CD4-positive, alpha-beta memory T cell (primary cell): Measurements from ENCODE around the gene EXOC1L. TPM values are rescaled to one million over a fixed set of nuclear protein-coding genes. Genes with fewer than 3 reads are reported as not detected.

Experiments
- CTCF ChIA-PET: fragments of 350-600 bp; sonication (Branson Sonifier 250); formaldehyde crosslinking; loops from one replicate; lab custom pipeline; 2021; ENCODE audit warnings: inconsistent platforms; ENCODE audit not compliant: partially characterized antibody; lab: Charles Lee
- POLR2A ChIA-PET: fragments of 350-600 bp; sonication (Branson Sonifier 250); formaldehyde crosslinking; loops from one replicate; lab custom pipeline; 2021; ENCODE audit not compliant: partially characterized antibody; lab: Charles Lee
- DNase-seq, 5 donors: peaks; one replicate each; pipeline versions ENCODE4 v3.0.0 to v3.0.0-alpha.2; 2020 to 2022; ENCODE audit warnings: mixed read lengths in 1 of 5
- H3K27ac ChIP-seq: one replicate; pipeline ENCODE4 v1.7.0; 2013; ENCODE audit warnings: low read depth, low read length
- H3K27me3 ChIP-seq: 2 replicates; pipeline ENCODE4 v1.7.0; 2013; ENCODE audit warnings: mild to moderate bottlenecking, low read length, moderate library complexity; ENCODE audit not compliant: insufficient read depth
- H3K36me3 ChIP-seq: 2 replicates; pipeline ENCODE4 v1.7.0; 2013; ENCODE audit warnings: mild to moderate bottlenecking, low read length, moderate library complexity; ENCODE audit not compliant: insufficient read depth
- H3K4me1 ChIP-seq: 2 replicates; pipeline ENCODE4 v1.7.0; 2013; ENCODE audit warnings: mild to moderate bottlenecking, low read length, moderate library complexity; ENCODE audit not compliant: insufficient read depth
- H3K4me3 ChIP-seq, 2 donors: one replicate each; pipeline ENCODE4 v1.7.0; 2013; ENCODE audit warnings: low read length in 2 of 2, mild to moderate bottlenecking in 1 of 2
- H3K9me3 ChIP-seq, 2 donors: one replicate each; pipeline ENCODE4 v1.7.0; 2013; ENCODE audit warnings: low read length in 2 of 2, control low read depth in 1 of 2; ENCODE audit not compliant: control insufficient read depth in 1 of 2
- H3K27ac Mint-ChIP-seq, 7 donors: one replicate each; pipeline ENCODE4 v1.8.0; 2020 to 2021; ENCODE audit warnings: mixed read lengths in 7 of 7, mild to moderate bottlenecking in 6 of 7, inconsistent platforms in 3 of 7, moderate library complexity in 3 of 7
- H3K27me3 Mint-ChIP-seq, 2 donors: one replicate each; pipeline ENCODE4 v1.8.0; 2020 to 2021; ENCODE audit warnings: mixed read lengths in 2 of 2
- H3K36me3 Mint-ChIP-seq, 2 donors: one replicate each; pipeline ENCODE4 v1.8.0; 2020 to 2021; ENCODE audit warnings: mixed read lengths in 2 of 2, inconsistent platforms in 1 of 2, mild to moderate bottlenecking in 1 of 2
- H3K4me1 Mint-ChIP-seq, 4 donors: one replicate each; pipeline ENCODE4 v1.8.0; 2020 to 2021; ENCODE audit warnings: mixed read lengths in 4 of 4, mild to moderate bottlenecking in 1 of 4
- H3K4me3 Mint-ChIP-seq, 8 donors: one replicate each; pipeline ENCODE4 v1.8.0; 2020 to 2021; ENCODE audit warnings: mixed read lengths in 8 of 8, mild to moderate bottlenecking in 7 of 8, moderate library complexity in 6 of 8, inconsistent platforms in 3 of 8
- H3K9me3 Mint-ChIP-seq, 8 donors: one replicate each; pipeline ENCODE4 v1.8.0; 2020 to 2021; ENCODE audit warnings: mixed read lengths in 8 of 8, mild to moderate bottlenecking in 5 of 8, inconsistent platforms in 3 of 8, moderate library complexity in 1 of 8
- intact Hi-C: fragments of 100-400 bp; cut with micrococcal nuclease; formaldehyde crosslinking; loops from one replicate; pipeline ENCODE4 v1.15.1; 2023
- polyA plus RNA-seq, 2 donors: library from polyadenylated mRNA; unstranded; fragments of 300-500 nt; fragmentation: Illumina TruSeq; gene quantifications; one replicate each; pipeline ENCODE4 v1.2.3, GENCODE V29; 2021
- total RNA-seq, 2 experiments: library from RNA; stranded (reverse); gene quantifications; one replicate each; pipeline ENCODE4 v1.2.3, GENCODE V29; 2021

Gene EXOC1L
- total and polyA plus RNA-seq, 4 experiments from 2014 or later: not detected

GRCh38 chr4:55793479-55793878 lies 26.1 kb upstream of the EXOC1L start:
- peaks cover 21 to 37% of the 10 kb centered on the region in 2 donors for H3K27me3 Mint-ChIP-seq
- Histone ChIP-seq H3K27ac (no peak overlapping the region), H3K27me3 (peaks cover 6% of the 10 kb centered on the region), H3K36me3 (no peaks in the 10 kb centered on the region), H3K4me1 (no peaks in the 10 kb centered on the region), H3K4me3 (no peak overlapping the region), H3K9me3 (no peaks in the 10 kb centered on the region)
- DNase-seq: no peak
- POLR2A ChIA-PET: no interaction called here
- H3K4me3 Mint-ChIP-seq: no peak overlapping the region
- CTCF ChIA-PET: no interaction called here
- H3K4me1 Mint-ChIP-seq: peaks cover 0 to 4% (median 0%) of the 10 kb centered on the region in 4 donors
- peaks cover 0 to 2% (median 0%) of the 10 kb centered on the region in 8 donors for H3K9me3 Mint-ChIP-seq
- intact Hi-C loops: no loop called here
- H3K36me3 Mint-ChIP-seq: no peaks in the 10 kb centered on the region
- no peak overlapping the region for H3K27ac Mint-ChIP-seq

GRCh38 chr4:55794053-55794452 lies 25.5 kb upstream of the EXOC1L start:
- Histone ChIP-seq H3K4me1 (no peaks in the 10 kb centered on the region), H3K4me3 (no peak overlapping the region), H3K27me3 (peaks cover 6% of the 10 kb centered on the region), H3K9me3 (no peaks in the 10 kb centered on the region), H3K27ac (no peak overlapping the region), H3K36me3 (no peaks in the 10 kb centered on the region)
- H3K4me1 Mint-ChIP-seq: peaks cover 0 to 4% (median 0%) of the 10 kb centered on the region in 4 donors
- intact Hi-C loops: no loop called here
- H3K4me3 Mint-ChIP-seq: no peak overlapping the region
- ChIA-PET CTCF (interaction anchor here (0.8 kb wide), 1 partner anchor 449 kb away, joined by 3 read pairs; the partner anchor contains the start of gene SRD5A3), POLR2A (no interaction called here)
- peaks cover 21 to 35% of the 10 kb centered on the region in 2 donors for H3K27me3 Mint-ChIP-seq
- H3K9me3 Mint-ChIP-seq: peaks cover 0 to 1% (median 0%) of the 10 kb centered on the region in 8 donors
- no peak for DNase-seq
- no peak overlapping the region for H3K27ac Mint-ChIP-seq
- no peaks in the 10 kb centered on the region for H3K36me3 Mint-ChIP-seq

- H3K27me3 Mint-ChIP-seq: peaks cover 21 to 30% of the 10 kb centered on the region in 2 donors
- Histone ChIP-seq H3K27me3 (peaks cover 6% of the 10 kb centered on the region), H3K27ac (no peak overlapping the region), H3K9me3 (no peaks in the 10 kb centered on the region), H3K4me3 (no peak overlapping the region), H3K36me3 (no peaks in the 10 kb centered on the region), H3K4me1 (no peaks in the 10 kb centered on the region)
- CTCF ChIA-PET: no interaction called here
- DNase-seq: no peak
- no peak overlapping the region for H3K27ac Mint-ChIP-seq
- H3K4me3 Mint-ChIP-seq: no peak overlapping the region
- no peaks in the 10 kb centered on the region for H3K9me3 Mint-ChIP-seq
- POLR2A ChIA-PET: no interaction called here
- no peaks in the 10 kb centered on the region for H3K36me3 Mint-ChIP-seq
- H3K4me1 Mint-ChIP-seq: peaks cover 0 to 4% (median 0%) of the 10 kb centered on the region in 4 donors
- intact Hi-C loops: no loop called here
These were observed 24.2 kb upstream of the EXOC1L start for GRCh38 chr4:55795341-55795740.

- H3K4me1 ChIP-seq: no peaks in the 10 kb centered on the region
- peaks cover 5 to 11% of the 10 kb centered on the region in 2 donors for H3K27me3 Mint-ChIP-seq
- H3K9me3 ChIP-seq: no peaks in the 10 kb centered on the region
- H3K4me3 Mint-ChIP-seq: no peak overlapping the region
- intact Hi-C loops: no loop called here
- POLR2A ChIA-PET: interaction anchor here (0.8 kb wide), 1 partner anchor 683 kb away, joined by 3 read pairs; no protein-coding TSS in a partner anchor
- H3K36me3 Mint-ChIP-seq: no peaks in the 10 kb centered on the region
- H3K4me1 Mint-ChIP-seq: no peaks in the 10 kb centered on the region
- no peak overlapping the region for H3K27ac Mint-ChIP-seq
- H3K27ac ChIP-seq: no peak overlapping the region
- H3K9me3 Mint-ChIP-seq: peaks cover 0 to 3% (median 0%) of the 10 kb centered on the region in 8 donors
- H3K36me3 ChIP-seq: no peaks in the 10 kb centered on the region
- peaks cover 3% of the 10 kb centered on the region for H3K27me3 ChIP-seq
- H3K4me3 ChIP-seq: no peak overlapping the region
- CTCF ChIA-PET: no interaction called here
- DNase-seq: no peak
These were observed 18.1 kb upstream of the EXOC1L start for GRCh38 chr4:55801498-55801897.

- no peak overlapping the region for H3K27ac Mint-ChIP-seq
- Histone ChIP-seq H3K36me3 (no peaks in the 10 kb centered on the region), H3K27me3 (no peaks in the 10 kb centered on the region), H3K4me3 (no peak overlapping the region), H3K4me1 (no peaks in the 10 kb centered on the region), H3K9me3 (no peaks in the 10 kb centered on the region), H3K27ac (no peak overlapping the region)
- H3K27me3 Mint-ChIP-seq: peaks cover 3 to 14% of the 10 kb centered on the region in 2 donors
- no peaks in the 10 kb centered on the region for H3K36me3 Mint-ChIP-seq
- H3K4me3 Mint-ChIP-seq: no peak overlapping the region
- ChIA-PET CTCF (no interaction called here), POLR2A (no interaction called here)
- intact Hi-C loops: no loop called here
- DNase-seq: no peak
- H3K9me3 Mint-ChIP-seq: peaks cover 0 to 4% (median 0%) of the 10 kb centered on the region in 8 donors
- H3K4me1 Mint-ChIP-seq: no peaks in the 10 kb centered on the region
These were observed 12.0 kb upstream of the EXOC1L start for GRCh38 chr4:55807556-55807955.

GRCh38 chr4:55808186-55808585 lies 11.4 kb upstream of the EXOC1L start:
- no peaks in the 10 kb centered on the region for H3K4me1 ChIP-seq
- POLR2A ChIA-PET: no interaction called here
- no peaks in the 10 kb centered on the region for H3K9me3 ChIP-seq
- peaks cover 4 to 14% of the 10 kb centered on the region in 2 donors for H3K27me3 Mint-ChIP-seq
- intact Hi-C loops: no loop called here
- no peak overlapping the region for H3K4me3 ChIP-seq
- no peaks in the 10 kb centered on the region for H3K36me3 ChIP-seq
- CTCF ChIA-PET: no interaction called here
- peaks cover 0 to 4% (median 0%) of the 10 kb centered on the region in 8 donors for H3K9me3 Mint-ChIP-seq
- H3K27ac Mint-ChIP-seq: no peak overlapping the region
- no peaks in the 10 kb centered on the region for H3K36me3 Mint-ChIP-seq
- DNase-seq: no peak
- no peak overlapping the region for H3K4me3 Mint-ChIP-seq
- no peaks in the 10 kb centered on the region for H3K4me1 Mint-ChIP-seq
- H3K27me3 ChIP-seq: no peaks in the 10 kb centered on the region
- H3K27ac ChIP-seq: no peak overlapping the region

GRCh38 chr4:55808632-55809031 lies 11.0 kb upstream of the EXOC1L start:
- Histone ChIP-seq H3K4me3 (no peak overlapping the region), H3K27ac (no peak overlapping the region), H3K36me3 (no peaks in the 10 kb centered on the region), H3K4me1 (no peaks in the 10 kb centered on the region), H3K9me3 (no peaks in the 10 kb centered on the region), H3K27me3 (no peaks in the 10 kb centered on the region)
- ChIA-PET POLR2A (no interaction called here), CTCF (no interaction called here)
- Mint-ChIP-seq H3K27me3 (peaks cover 4 to 14% of the 10 kb centered on the region in 2 donors), H3K4me1 (no peaks in the 10 kb centered on the region), H3K36me3 (no peaks in the 10 kb centered on the region), H3K27ac (no peak overlapping the region), H3K4me3 (no peak overlapping the region), H3K9me3 (peaks cover 0 to 4% (median 0%) of the 10 kb centered on the region in 8 donors)
- DNase-seq: no peak
- intact Hi-C loops: no loop called here
